DOHH2 (cell line): Measurements from ENCODE around the gene SEPTIN5.

ENCODE experiments used
- CTCF ChIP-seq: fragments of 200-600 bp; sonication (generic); IDR thresholded peaks from one replicate; pipeline ENCODE4 v1.5.1; 2014; ENCODE audit warnings: antibody characterized with exemption, mild to moderate bottlenecking, low read depth, low read length; ENCODE audit not compliant: poor library complexity, severe bottlenecking
- EZH2phosphoT487 ChIP-seq: fragments of 200-600 bp; sonication (generic); IDR thresholded peaks from 2 replicates; pipeline ENCODE4 v1.6.1; 2017; ENCODE audit warnings: borderline replicate concordance, mild to moderate bottlenecking, antibody characterized with exemption, low read length, moderate library complexity, mixed read lengths

DNA sequence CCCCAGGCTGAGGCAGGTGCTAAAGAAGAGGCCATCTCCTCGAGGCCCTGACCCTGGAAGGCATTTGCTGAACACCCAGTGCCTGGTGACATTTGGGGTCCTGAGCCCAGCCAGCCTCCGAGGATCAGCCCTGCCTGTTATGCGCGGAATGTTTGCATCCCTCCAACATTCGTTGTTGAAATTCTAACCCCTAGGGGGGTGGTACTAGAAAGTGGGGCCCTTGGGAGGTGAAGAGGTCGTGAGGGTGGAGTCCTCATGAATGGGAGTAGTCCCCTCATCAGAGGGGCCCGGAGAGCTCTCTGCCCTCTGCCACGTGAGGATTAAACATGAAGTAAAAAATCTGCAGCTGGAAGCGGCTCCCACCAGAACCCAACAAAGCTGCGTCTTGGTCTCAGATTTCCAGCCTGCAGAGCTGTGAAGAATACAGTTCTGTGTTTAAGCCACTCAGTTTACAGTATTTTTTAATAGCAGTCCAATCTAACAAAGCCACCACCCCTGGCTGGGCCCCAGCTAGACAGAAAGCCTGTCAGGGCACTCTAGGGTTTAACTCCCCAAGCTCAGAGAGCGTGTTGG, 35.3 kb upstream of the SEPTIN5 start:
- TF ChIP-seq CTCF (no peak), EZH2phosphoT487 (no peak)
